Dendritic cell treated with granulocyte-macrophage colony-stimulating factor and Interleukin-4, amounts not matched to agents 40 ng/mL and 50 ng/mL, for 4 days (primary cell): ENCODE measurements around the gene TBXAS1.
"Not testable (repeated sequence)": the region's sequence is repeated elsewhere in the genome, so short reads cannot be mapped to it uniquely, and the experiment has no call there.

Experiments
- H3K27ac Mint-ChIP-seq: one replicate; pipeline ENCODE4 v1.8.0; 2022; ENCODE audit warnings: mild to moderate bottlenecking, mixed read lengths
- H3K27me3 Mint-ChIP-seq: one replicate; pipeline ENCODE4 v1.8.0; 2022; ENCODE audit warnings: mild to moderate bottlenecking, mixed read lengths
- H3K36me3 Mint-ChIP-seq: one replicate; pipeline ENCODE4 v1.8.0; 2022; ENCODE audit warnings: low read depth, mixed read lengths
- H3K4me1 Mint-ChIP-seq: one replicate; pipeline ENCODE4 v1.8.0; 2022; ENCODE audit warnings: low read depth, mixed read lengths
- H3K4me3 Mint-ChIP-seq: one replicate; pipeline ENCODE4 v1.8.0; 2022; ENCODE audit warnings: mild to moderate bottlenecking, moderate library complexity, mixed read lengths
- H3K9me3 Mint-ChIP-seq: one replicate; pipeline ENCODE4 v1.8.0; 2022; ENCODE audit warnings: mixed read lengths
- intact Hi-C: fragments of 100-400 bp; cut with micrococcal nuclease; formaldehyde crosslinking; loops from one replicate; pipeline ENCODE4 v1.15.0; 2022

Gene TBXAS1

DNA sequence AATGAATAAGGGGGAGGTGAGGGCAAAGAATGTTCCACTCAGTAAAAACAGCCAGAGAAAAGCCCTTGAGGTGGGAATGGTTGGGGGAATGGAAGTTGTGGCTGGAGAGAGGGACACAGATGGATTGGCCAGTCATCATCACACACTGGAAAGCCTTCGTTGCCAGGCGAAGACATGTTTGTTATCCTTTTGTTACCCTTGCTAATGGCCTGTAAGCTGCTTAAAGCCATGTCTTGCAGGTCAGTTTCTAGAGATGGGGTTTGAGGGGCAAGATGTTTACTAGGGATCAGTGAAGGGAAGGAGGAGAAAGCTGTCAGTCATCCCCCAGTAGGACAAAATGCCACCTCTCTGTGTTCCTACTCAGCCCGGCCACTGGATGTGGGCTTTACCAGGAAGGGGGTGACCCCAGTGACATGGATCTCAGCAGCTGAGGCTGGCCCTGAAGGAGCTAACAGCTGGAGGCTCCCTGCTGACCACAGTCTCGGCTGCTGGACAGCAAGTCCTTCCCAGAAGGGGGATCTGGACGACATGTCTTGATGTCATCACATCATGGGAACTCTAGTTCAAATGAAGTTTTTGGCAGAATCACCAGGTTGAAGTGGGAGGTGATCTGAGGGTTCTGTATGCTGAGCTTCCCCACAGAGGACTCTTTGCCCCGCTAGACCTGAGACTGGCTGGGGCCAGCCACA, 66.2 kb downstream of the TBXAS1 start:
- Mint-ChIP-seq H3K9me3 (no peaks in the 10 kb centered on the region), H3K27ac (peak overlapping the region; percentile 56), H3K4me3 (no peak overlapping the region), H3K27me3 (no peaks in the 10 kb centered on the region), H3K4me1 (peaks cover 81% of the 10 kb centered on the region), H3K36me3 (peaks cover 98% of the 10 kb centered on the region)
- intact Hi-C loops: no loop called here

GRCh38 chr7:139896288-139896687, 67.2 kb downstream of the TBXAS1 start:
- Mint-ChIP-seq H3K27me3 (no peaks in the 10 kb centered on the region), H3K36me3 (peaks cover 94% of the 10 kb centered on the region)

GRCh38 chr7:139896831-139897230, 67.8 kb downstream of the TBXAS1 start:
- Mint-ChIP-seq H3K27me3 (no peaks in the 10 kb centered on the region), H3K36me3 (peaks cover 89% of the 10 kb centered on the region), H3K27ac (peak overlapping the region; percentile 56), H3K4me1 (peaks cover 86% of the 10 kb centered on the region), H3K9me3 (no peaks in the 10 kb centered on the region), H3K4me3 (no peak overlapping the region)
- intact Hi-C loops: no loop called here

More at GRCh38 chr7:139896288-139896687, 67.2 kb downstream of the TBXAS1 start:
- peaks cover 84% of the 10 kb centered on the region for H3K4me1 Mint-ChIP-seq
- no peak overlapping the region for H3K4me3 Mint-ChIP-seq
- intact Hi-C loops: no loop called here
- H3K27ac Mint-ChIP-seq: peak overlapping the region; percentile 56
- H3K9me3 Mint-ChIP-seq: no peaks in the 10 kb centered on the region

GRCh38 chr7:139897422-139898090, 68.5 kb downstream of the TBXAS1 start:
- intact Hi-C loops: no loop called here
- Mint-ChIP-seq H3K27me3 (no peaks in the 10 kb centered on the region), H3K4me1 (peaks cover 90% of the 10 kb centered on the region), H3K27ac (peak overlapping the region; percentile 56), H3K9me3 (no peaks in the 10 kb centered on the region), H3K4me3 (no peak overlapping the region), H3K36me3 (peaks cover 82% of the 10 kb centered on the region)

- no peak overlapping the region for H3K27ac Mint-ChIP-seq
Measured at GRCh38 chr7:139898483-139898882, 69.4 kb downstream of the TBXAS1 start.

DNA sequence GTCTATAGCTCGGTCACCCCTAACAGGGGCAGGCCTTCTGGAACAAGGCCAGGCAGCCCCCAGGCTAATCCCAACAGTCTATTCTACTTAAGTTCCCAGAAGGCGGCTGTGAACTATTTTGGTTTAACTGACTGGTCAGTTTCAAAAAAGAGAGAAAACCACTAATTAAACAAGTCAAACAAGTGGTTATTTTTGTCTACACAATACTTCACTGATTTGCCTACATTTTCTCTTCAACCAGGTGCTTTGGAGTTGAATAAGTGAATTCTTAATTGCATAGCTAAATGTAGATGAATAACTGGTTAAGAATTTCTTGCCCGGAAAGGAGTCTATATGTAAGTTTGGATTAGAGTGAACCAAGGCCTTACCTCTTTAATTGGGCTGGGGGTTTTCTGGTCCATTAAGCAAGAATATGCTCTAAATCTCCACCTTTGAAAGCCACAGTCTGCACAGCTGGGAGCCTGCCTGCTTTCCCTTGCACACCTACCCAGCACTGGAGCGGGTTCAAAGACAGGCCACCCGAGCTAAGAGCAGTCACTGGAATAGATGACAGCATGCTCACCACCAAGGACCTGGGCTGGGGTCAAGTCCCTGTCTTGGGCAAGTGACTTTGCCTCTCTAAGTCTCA, 70.4 kb downstream of the TBXAS1 start:
- intact Hi-C loops: no loop called here
- H3K4me3 Mint-ChIP-seq: no peak overlapping the region
- no peaks in the 10 kb centered on the region for H3K9me3 Mint-ChIP-seq
- H3K27me3 Mint-ChIP-seq: no peaks in the 10 kb centered on the region
- peaks cover 83% of the 10 kb centered on the region for H3K4me1 Mint-ChIP-seq
- no peak overlapping the region for H3K27ac Mint-ChIP-seq
- H3K36me3 Mint-ChIP-seq: peaks cover 84% of the 10 kb centered on the region

More at GRCh38 chr7:139898483-139898882, 69.4 kb downstream of the TBXAS1 start:
- Mint-ChIP-seq H3K36me3 (peaks cover 82% of the 10 kb centered on the region), H3K9me3 (no peaks in the 10 kb centered on the region), H3K27me3 (no peaks in the 10 kb centered on the region), H3K4me1 (peaks cover 80% of the 10 kb centered on the region), H3K4me3 (no peak overlapping the region)
- intact Hi-C loops: no loop called here

DNA sequence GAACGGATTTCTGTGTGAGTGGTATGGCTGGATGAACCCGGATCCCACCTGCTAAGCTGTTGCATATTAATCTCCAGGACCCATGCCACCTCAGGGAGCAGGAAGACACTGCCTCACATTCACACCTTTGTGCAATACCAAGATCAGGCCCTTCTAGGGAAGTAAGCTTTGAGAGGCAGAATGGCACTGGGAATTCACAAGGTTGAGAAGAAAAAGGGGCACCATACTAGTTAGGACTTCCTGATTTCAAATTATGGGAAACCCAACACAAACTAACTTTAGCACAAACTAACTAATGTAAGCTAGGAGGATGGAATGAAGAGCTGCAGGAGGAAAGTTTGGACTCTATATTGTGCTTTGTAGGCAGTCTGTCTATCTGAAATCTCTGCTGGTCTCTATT, 71.3 kb downstream of the TBXAS1 start:
- peaks cover 83% of the 10 kb centered on the region for H3K4me1 Mint-ChIP-seq
- no peak overlapping the region for H3K27ac Mint-ChIP-seq
- no peaks in the 10 kb centered on the region for H3K9me3 Mint-ChIP-seq
- intact Hi-C loops: no loop called here
- peaks cover 84% of the 10 kb centered on the region for H3K36me3 Mint-ChIP-seq
- H3K4me3 Mint-ChIP-seq: no peak overlapping the region
- H3K27me3 Mint-ChIP-seq: no peaks in the 10 kb centered on the region

DNA sequence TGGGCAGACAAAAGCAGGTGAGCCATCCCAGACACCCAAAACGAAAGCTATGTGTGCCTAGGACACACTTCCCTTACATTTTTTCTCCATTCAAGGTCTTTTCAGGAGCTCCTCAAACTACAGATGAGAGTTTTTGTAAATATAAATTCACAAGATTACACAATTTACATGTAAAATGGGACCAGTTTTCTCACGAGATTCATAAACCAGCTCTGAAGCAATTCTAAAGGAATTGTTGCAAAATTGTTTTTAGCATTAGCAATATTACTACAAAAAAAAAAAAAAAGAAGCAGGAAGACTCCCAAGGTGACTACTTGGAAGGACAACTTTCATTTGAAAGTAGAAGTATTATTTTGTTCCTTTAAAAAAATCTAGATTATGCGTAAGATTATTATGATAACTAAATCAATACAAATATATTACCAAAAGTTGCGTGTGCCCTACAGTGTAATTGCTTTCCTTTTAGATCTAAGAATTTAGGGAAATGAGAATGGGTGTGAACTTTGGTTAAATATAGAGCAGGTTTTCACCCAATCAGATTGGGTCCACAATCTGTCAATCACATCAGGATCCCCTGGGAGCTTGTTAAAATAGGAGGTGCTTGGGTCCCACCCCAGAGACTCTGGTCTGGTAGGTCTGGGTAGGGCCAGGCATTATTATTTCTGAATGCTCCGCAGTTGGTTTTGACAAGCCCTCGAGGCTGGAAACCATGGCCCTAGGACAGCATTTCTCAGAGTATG, 72.2 kb downstream of the TBXAS1 start:
- intact Hi-C loops: no loop called here
- Mint-ChIP-seq H3K27ac (peak overlapping the region; percentile 25), H3K4me3 (no peak overlapping the region), H3K36me3 (peaks cover 81% of the 10 kb centered on the region), H3K4me1 (peaks cover 76% of the 10 kb centered on the region), H3K27me3 (no peaks in the 10 kb centered on the region), H3K9me3 (no peaks in the 10 kb centered on the region)

DNA sequence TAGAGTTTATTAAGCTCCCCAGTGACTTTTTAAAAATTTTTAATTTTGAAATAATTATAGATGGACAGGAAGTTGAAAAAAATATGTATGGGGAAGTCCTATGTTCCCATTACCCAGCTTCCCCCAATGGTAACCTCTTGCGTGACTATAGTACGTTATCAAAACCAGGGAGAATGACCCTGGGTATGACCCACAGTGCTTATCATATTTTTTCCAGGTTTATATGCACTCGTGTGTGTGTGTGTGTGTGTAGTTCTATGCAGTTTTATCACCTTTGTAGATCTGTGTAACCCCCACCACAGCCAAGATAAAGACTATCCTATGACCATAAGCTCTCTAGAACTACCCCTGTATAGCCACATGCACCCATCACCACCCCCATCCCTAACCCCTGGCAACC, 72.8 kb downstream of the TBXAS1 start:
- H3K27me3 Mint-ChIP-seq: no peaks in the 10 kb centered on the region
- H3K27ac Mint-ChIP-seq: peak overlapping the region; percentile 25
- no peak overlapping the region for H3K4me3 Mint-ChIP-seq
- peaks cover 81% of the 10 kb centered on the region for H3K36me3 Mint-ChIP-seq
- intact Hi-C loops: no loop called here
- H3K9me3 Mint-ChIP-seq: no peaks in the 10 kb centered on the region
- H3K4me1 Mint-ChIP-seq: peaks cover 69% of the 10 kb centered on the region

DNA sequence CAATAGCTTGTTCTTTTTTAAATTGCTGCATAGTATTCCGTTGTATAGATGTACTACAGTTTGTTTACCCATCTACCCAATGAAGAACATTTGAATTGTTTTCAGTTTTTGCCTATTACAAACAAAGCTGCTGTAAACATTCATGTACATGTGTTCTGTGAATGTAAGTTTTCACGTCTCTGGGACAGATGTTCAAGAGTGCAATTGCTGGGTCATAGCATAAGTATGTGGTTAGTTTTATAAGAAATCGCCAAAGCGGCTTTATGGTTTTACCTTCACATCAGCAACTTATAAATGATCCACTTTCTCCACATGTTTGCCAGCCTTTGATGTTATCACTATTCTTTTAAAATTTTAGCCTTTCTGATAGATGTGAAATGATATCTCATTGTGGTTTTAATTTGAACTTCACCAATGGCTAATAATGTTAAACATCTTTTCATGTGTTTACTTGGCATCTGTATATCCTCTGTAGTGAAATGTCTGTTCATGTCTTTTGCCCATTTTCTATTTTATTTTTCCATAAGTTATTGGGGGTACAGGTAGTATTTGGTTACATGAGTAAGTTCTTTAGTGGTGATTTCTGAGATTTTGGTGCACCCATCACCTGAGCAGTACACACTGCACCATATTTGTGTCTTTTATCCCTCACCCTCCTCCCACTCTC, 73.5 kb downstream of the TBXAS1 start:
- intact Hi-C loops: no loop called here
- Mint-ChIP-seq H3K9me3 (no peaks in the 10 kb centered on the region), H3K36me3 (peaks cover 76% of the 10 kb centered on the region), H3K4me1 (peaks cover 62% of the 10 kb centered on the region), H3K4me3 (no peak overlapping the region), H3K27me3 (no peaks in the 10 kb centered on the region), H3K27ac (no peak overlapping the region)

GRCh38 chr7:139903103-139903477, 74.0 kb downstream of the TBXAS1 start:
- H3K9me3 Mint-ChIP-seq, H3K27ac Mint-ChIP-seq, H3K4me3 Mint-ChIP-seq, intact Hi-C loops, H3K27me3 Mint-ChIP-seq: not testable (repeated sequence)
- peaks cover 71% of the 10 kb centered on the region for H3K36me3 Mint-ChIP-seq
- H3K4me1 Mint-ChIP-seq: peaks cover 62% of the 10 kb centered on the region

DNA sequence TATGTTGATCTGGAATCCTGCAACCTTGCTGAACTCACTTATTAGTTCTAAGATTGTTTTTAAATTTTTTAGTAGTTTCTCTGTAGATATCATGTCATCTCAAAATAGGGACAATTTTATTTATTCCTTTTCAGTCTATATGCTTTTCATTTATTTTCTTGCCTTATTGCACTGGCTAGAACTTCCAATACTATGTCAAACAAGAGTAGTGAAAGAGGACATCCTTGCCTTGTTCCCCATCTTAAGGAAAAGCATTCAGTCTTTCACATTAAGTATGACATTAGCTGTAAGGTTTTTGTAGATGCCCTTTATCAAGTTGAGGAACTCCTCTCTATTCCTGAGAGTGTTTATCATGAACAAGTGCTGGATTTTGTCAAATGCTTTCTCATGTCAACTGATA, 77.8 kb downstream of the TBXAS1 start:
- H3K27ac Mint-ChIP-seq: no peak overlapping the region
- intact Hi-C loops: no loop called here
- H3K9me3 Mint-ChIP-seq: no peaks in the 10 kb centered on the region
- H3K4me1 Mint-ChIP-seq: peaks cover 41% of the 10 kb centered on the region
- peaks cover 78% of the 10 kb centered on the region for H3K36me3 Mint-ChIP-seq
- H3K27me3 Mint-ChIP-seq: no peaks in the 10 kb centered on the region
- no peak overlapping the region for H3K4me3 Mint-ChIP-seq

- Mint-ChIP-seq H3K27me3 (no peaks in the 10 kb centered on the region), H3K4me1 (peaks cover 46% of the 10 kb centered on the region), H3K4me3 (no peak overlapping the region), H3K27ac (no peak overlapping the region), H3K36me3 (peaks cover 84% of the 10 kb centered on the region), H3K9me3 (no peaks in the 10 kb centered on the region)
- intact Hi-C loops: no loop called here
Measured at GRCh38 chr7:139908792-139909191, 79.7 kb downstream of the TBXAS1 start.
